Neural cell (in vitro differentiated cells): ENCODE results near the gene GSG1. TPM values are rescaled to one million over a fixed set of nuclear protein-coding genes. Genes with fewer than 3 reads are reported as not detected.

Experiments
- H2AFZ ChIP-seq: fragments of 200-600, 300-800 bp; sonication (generic), shearing (Covaris generic); 2 replicates; pipeline ENCODE4 v1.6.0; 2014; ENCODE audit warnings: low read depth, mild to moderate bottlenecking, antibody characterized with exemption, low read length, moderate library complexity
- H3F3A ChIP-seq: fragments of 200-600 bp; shearing (Covaris generic); 2 replicates; pipeline ENCODE4 v1.6.1; 2016; ENCODE audit warnings: mild to moderate bottlenecking, moderate library complexity, mixed read lengths, antibody characterized with exemption, low read length; ENCODE audit not compliant: insufficient read depth, poor library complexity, severe bottlenecking
- H3K27ac ChIP-seq: fragments of 200-600, 300-800 bp; sonication (generic), shearing (Covaris generic); 2 replicates; pipeline ENCODE4 v1.5.1; 2014; ENCODE audit warnings: mild to moderate bottlenecking, low read length, moderate library complexity
- H3K27me3 ChIP-seq: fragments of 300-800, 200-600 bp; sonication (generic), shearing (Covaris generic); 2 replicates; pipeline ENCODE4 v1.6.0; 2014; ENCODE audit warnings: mild to moderate bottlenecking, low read depth, low read length, moderate library complexity; ENCODE audit not compliant: insufficient read depth
- H3K36me3 ChIP-seq: fragments of 300-800, 200-600 bp; sonication (generic), shearing (Covaris generic); 2 replicates; pipeline ENCODE4 v1.5.1; 2014; ENCODE audit warnings: mild to moderate bottlenecking, antibody characterized with exemption, low read length, moderate library complexity; ENCODE audit not compliant: insufficient read depth
- H3K4me2 ChIP-seq: fragments of 300-800, 200-600 bp; sonication (generic), shearing (Covaris generic); 2 replicates; pipeline ENCODE4 v1.6.0; 2014; ENCODE audit warnings: mild to moderate bottlenecking, low read length
- H3K4me3 ChIP-seq: fragments of 300-800, 200-600 bp; sonication (generic), shearing (Covaris generic); 2 replicates; pipeline ENCODE4 v1.5.1; 2014; ENCODE audit warnings: mild to moderate bottlenecking, low read length, moderate library complexity
- H3K79me2 ChIP-seq: fragments of 200-600 bp; shearing (Covaris generic); replicated peaks from 2 replicates; pipeline ENCODE4 v1.6.0; 2014; ENCODE audit warnings: mild to moderate bottlenecking, low read length, moderate library complexity; ENCODE audit not compliant: insufficient read depth
- H3K9ac ChIP-seq: fragments of 300-800, 200-600 bp; sonication (generic), shearing (Covaris generic); 2 replicates; pipeline ENCODE4 v1.6.1; 2016; ENCODE audit warnings: mild to moderate bottlenecking, low read length, mixed read lengths
- H3K9me2 ChIP-seq: fragments of 200-600 bp; shearing (Covaris generic); 2 replicates; pipeline ENCODE4 v1.6.1; 2016; ENCODE audit warnings: mild to moderate bottlenecking, low read length, mixed read lengths; ENCODE audit not compliant: insufficient read depth
- H3K9me3 ChIP-seq: fragments of 200-600, 300-800 bp; sonication (generic), shearing (Covaris generic); 2 replicates; pipeline ENCODE4 v1.6.1; 2016; ENCODE audit warnings: mild to moderate bottlenecking, mixed run types, low read length, moderate library complexity, mixed read lengths
- H4K20me1 ChIP-seq: fragments of 200-600 bp; shearing (Covaris generic); 2 replicates; pipeline ENCODE4 v1.6.1; 2016; ENCODE audit warnings: mild to moderate bottlenecking, mixed run types; ENCODE audit not compliant: insufficient read depth
- CTCF ChIP-seq: fragments of 450-650 bp; IDR thresholded peaks from 2 replicates; pipeline ENCODE4 v1.5.1; 2014; ENCODE audit warnings: antibody characterized with exemption, mild to moderate bottlenecking, moderate library complexity; ENCODE audit not compliant: poor library complexity, severe bottlenecking
- EP300 ChIP-seq: fragments of 450-650 bp; conservative IDR thresholded peaks from 2 replicates; pipeline ENCODE4 v1.6.1; 2014; ENCODE audit warnings: antibody characterized with exemption, mild to moderate bottlenecking, moderate library complexity; ENCODE audit not compliant: poor library complexity, severe bottlenecking
- EZH2 ChIP-seq: fragments of 200-600, 300-800 bp; shearing (Covaris generic), sonication (generic); IDR thresholded peaks from 2 replicates; pipeline ENCODE4 v1.6.1; 2014; ENCODE audit warnings: antibody characterized with exemption, low read length, borderline replicate concordance, mild to moderate bottlenecking; ENCODE audit not compliant: insufficient read depth, poor library complexity, severe bottlenecking
- MXI1 ChIP-seq: fragments of 450-650 bp; conservative IDR thresholded peaks from 2 replicates; pipeline ENCODE4 v1.6.1; 2014; ENCODE audit warnings: antibody characterized with exemption, mild to moderate bottlenecking; ENCODE audit not compliant: poor library complexity, severe bottlenecking
- POLR2AphosphoS5 ChIP-seq: IDR thresholded peaks from 2 replicates; pipeline ENCODE4 v1.6.1; 2012
- RAD21 ChIP-seq: fragments of 450-650 bp; conservative IDR thresholded peaks from 2 replicates; pipeline ENCODE4 v1.6.1; 2014; ENCODE audit warnings: antibody characterized with exemption, mild to moderate bottlenecking, moderate library complexity
- SMC3 ChIP-seq: fragments of 450-650 bp; conservative IDR thresholded peaks from 2 replicates; pipeline ENCODE4 v1.6.1; 2014; ENCODE audit warnings: antibody characterized with exemption, mild to moderate bottlenecking, moderate library complexity; ENCODE audit not compliant: poor library complexity
- TAF1 ChIP-seq: IDR thresholded peaks from 2 replicates; pipeline ENCODE4 v1.6.1; 2012; ENCODE audit warnings: low read depth
- polyA plus RNA-seq: library from polyadenylated mRNA; depleted of rRNA; stranded (reverse); fragments of >200 nt; gene quantifications from 2 replicates; pipeline ENCODE4 v1.2.3, GENCODE V29; 2014
- TF ChIP-seq, protein P1 (sequence below): IDR thresholded peaks from 2 replicates; pipeline ENCODE4 v1.6.1; 2012; ENCODE audit warnings: borderline replicate concordance

The GSG1 gene
- polyA plus RNA-seq, 1 donor from 2014 or later, result 0.17 TPM

DNA sequence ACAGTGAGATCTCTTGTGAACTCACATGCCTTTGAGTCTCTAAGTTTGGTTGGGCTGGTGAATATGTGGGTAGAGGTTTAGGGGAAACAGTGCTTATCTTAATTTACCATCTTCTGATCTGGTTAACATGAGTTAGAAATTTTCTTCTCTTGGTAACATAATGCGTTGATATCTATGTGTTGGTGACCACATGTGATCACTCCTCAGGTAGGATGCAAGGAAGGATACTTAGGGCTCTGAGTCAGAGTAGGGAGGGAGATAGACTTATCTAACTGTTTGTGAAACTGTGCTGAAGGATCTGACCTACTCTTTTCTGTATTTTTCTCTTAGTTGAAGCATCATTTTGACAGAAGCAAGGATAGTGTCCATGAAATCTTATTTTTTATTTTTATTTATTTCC, 36.1 kb downstream of the GSG1 start:
- H3K79me2 ChIP-seq, result no peaks in the 10 kb centered on the region
- TF ChIP-seq EZH2 (no peak), MXI1 (no peak), CTCF (no peak), TAF1 (no peak), POLR2AphosphoS5 (no peak), EP300 (no peak), RAD21 (no peak), SMC3 (no peak)
- TF ChIP-seq, protein P1, sequence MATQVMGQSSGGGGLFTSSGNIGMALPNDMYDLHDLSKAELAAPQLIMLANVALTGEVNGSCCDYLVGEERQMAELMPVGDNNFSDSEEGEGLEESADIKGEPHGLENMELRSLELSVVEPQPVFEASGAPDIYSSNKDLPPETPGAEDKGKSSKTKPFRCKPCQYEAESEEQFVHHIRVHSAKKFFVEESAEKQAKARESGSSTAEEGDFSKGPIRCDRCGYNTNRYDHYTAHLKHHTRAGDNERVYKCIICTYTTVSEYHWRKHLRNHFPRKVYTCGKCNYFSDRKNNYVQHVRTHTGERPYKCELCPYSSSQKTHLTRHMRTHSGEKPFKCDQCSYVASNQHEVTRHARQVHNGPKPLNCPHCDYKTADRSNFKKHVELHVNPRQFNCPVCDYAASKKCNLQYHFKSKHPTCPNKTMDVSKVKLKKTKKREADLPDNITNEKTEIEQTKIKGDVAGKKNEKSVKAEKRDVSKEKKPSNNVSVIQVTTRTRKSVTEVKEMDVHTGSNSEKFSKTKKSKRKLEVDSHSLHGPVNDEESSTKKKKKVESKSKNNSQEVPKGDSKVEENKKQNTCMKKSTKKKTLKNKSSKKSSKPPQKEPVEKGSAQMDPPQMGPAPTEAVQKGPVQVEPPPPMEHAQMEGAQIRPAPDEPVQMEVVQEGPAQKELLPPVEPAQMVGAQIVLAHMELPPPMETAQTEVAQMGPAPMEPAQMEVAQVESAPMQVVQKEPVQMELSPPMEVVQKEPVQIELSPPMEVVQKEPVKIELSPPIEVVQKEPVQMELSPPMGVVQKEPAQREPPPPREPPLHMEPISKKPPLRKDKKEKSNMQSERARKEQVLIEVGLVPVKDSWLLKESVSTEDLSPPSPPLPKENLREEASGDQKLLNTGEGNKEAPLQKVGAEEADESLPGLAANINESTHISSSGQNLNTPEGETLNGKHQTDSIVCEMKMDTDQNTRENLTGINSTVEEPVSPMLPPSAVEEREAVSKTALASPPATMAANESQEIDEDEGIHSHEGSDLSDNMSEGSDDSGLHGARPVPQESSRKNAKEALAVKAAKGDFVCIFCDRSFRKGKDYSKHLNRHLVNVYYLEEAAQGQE, result no peak
- H3K4me3 ChIP-seq, result no peak overlapping the region
- H3K9me3 ChIP-seq, result no peaks in the 10 kb centered on the region
- peaks cover 8% of the 10 kb centered on the region for H3K36me3 ChIP-seq
- no peaks in the 10 kb centered on the region for H3K27me3 ChIP-seq
- no peak overlapping the region for H3K27ac ChIP-seq
- no peak overlapping the region for H2AFZ ChIP-seq
- H3K9me2 ChIP-seq, result no peaks in the 10 kb centered on the region
- no peak overlapping the region for H3K9ac ChIP-seq
- no peaks in the 10 kb centered on the region for H4K20me1 ChIP-seq
- H3F3A ChIP-seq, result no peaks in the 10 kb centered on the region
- H3K4me2 ChIP-seq, result no peak overlapping the region

GRCh38 chr12:13066459-13066858, 37.0 kb downstream of the GSG1 start:
- no peaks in the 10 kb centered on the region for H3K9me2 ChIP-seq
- H3K27me3 ChIP-seq, result no peaks in the 10 kb centered on the region
- TF ChIP-seq MXI1 (no peak), EP300 (no peak), SMC3 (no peak), CTCF (no peak), POLR2AphosphoS5 (no peak), TAF1 (no peak), EZH2 (no peak), RAD21 (no peak)
- TF ChIP-seq, protein P1, result no peak
- H3K36me3 ChIP-seq, result peaks cover 3% of the 10 kb centered on the region
- H4K20me1 ChIP-seq, result no peaks in the 10 kb centered on the region
- no peak overlapping the region for H3K9ac ChIP-seq
- no peaks in the 10 kb centered on the region for H3K9me3 ChIP-seq
- H3K4me2 ChIP-seq, result no peak overlapping the region
- H3K4me3 ChIP-seq, result no peak overlapping the region
- H3F3A ChIP-seq, result no peaks in the 10 kb centered on the region
- no peak overlapping the region for H2AFZ ChIP-seq
- H3K27ac ChIP-seq, result no peak overlapping the region
- H3K79me2 ChIP-seq, result no peaks in the 10 kb centered on the region
